ENCODE measurements around the gene NDUFS7.

DNA sequence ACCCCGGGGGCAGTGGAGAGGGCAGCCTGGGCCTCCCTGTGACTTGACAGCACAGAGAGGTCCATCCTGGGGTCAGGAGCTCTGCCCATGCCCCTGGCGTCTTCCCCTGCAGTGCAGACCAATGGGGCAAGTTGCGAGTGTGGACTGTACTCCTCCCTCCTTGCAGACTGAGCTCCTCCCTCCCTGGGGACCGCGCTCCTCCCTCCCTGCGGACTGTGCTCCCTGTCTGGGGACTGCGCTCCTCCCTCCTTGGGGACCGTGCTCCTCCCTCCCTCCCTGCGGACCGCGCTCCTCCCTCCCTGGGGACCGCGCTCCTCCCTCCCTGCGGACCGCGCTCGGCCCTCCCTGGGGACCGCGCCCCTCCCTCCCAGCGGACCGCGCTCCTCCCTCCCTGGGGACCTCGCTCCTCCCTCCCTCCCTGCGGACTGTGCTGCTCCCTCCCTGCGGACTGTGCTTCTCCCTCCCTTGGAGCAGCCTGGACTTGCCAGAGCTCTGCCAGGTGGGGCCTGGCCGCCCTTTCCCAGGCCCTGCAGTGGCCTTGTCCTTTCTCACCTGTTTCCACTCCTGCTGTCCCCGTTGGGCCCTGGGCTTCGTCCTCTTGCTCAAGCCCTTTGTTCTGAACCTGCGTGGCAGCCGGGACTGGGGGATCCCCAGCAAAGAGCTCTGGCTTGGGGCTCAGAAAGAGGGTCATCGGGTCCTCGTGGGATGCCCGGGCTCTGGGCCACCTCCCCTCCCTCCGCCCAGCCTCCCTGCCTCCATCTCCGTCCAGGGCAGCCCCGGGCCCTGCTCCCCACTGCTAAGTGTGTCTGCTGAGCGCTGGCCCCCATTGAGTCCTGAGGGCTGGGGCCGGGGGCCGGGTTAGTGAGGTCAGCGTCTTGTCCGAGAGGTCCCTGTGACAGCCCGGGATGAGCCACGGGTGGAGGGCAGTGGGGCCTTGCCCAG is 10.8 kb downstream of the NDUFS7 start:
- TF ChIP-seq, protein P1, sequence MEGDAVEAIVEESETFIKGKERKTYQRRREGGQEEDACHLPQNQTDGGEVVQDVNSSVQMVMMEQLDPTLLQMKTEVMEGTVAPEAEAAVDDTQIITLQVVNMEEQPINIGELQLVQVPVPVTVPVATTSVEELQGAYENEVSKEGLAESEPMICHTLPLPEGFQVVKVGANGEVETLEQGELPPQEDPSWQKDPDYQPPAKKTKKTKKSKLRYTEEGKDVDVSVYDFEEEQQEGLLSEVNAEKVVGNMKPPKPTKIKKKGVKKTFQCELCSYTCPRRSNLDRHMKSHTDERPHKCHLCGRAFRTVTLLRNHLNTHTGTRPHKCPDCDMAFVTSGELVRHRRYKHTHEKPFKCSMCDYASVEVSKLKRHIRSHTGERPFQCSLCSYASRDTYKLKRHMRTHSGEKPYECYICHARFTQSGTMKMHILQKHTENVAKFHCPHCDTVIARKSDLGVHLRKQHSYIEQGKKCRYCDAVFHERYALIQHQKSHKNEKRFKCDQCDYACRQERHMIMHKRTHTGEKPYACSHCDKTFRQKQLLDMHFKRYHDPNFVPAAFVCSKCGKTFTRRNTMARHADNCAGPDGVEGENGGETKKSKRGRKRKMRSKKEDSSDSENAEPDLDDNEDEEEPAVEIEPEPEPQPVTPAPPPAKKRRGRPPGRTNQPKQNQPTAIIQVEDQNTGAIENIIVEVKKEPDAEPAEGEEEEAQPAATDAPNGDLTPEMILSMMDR (IDR thresholded peaks at IDR 0.05 in 2 of 3, conservative IDR thresholded peaks at IDR 0.05 in 1 of 3; ENCODE audit: insufficient read depth in 2 of 3, low read depth in 1 of 3, low read length in 3 of 3) = no peak
- TF ChIP-seq PCBP2 (IDR thresholded peaks at IDR 0.05; ENCODE audit: low read depth, low read length, poor library complexity, severe bottlenecking) (no peak), MTA3 (IDR thresholded peaks at IDR 0.05; ENCODE audit: borderline replicate concordance) (no peak), FOXJ3 (CRISPR knock-in tag; IDR thresholded peaks at IDR 0.05) (no peak), CREB1 (IDR thresholded peaks at IDR 0.05) (no peak), CREB1 (CRISPR knock-in tag; IDR thresholded peaks at IDR 0.05) (no peak), TBP (optimal IDR thresholded peaks at IDR 0.05; ENCODE audit: low read depth, low read length) (no peak), TCF7L2 (IDR thresholded peaks at IDR 0.05; ENCODE audit: low read depth, low read length) (no peak), CBX1 (IDR thresholded peaks at IDR 0.05; ENCODE audit: low read depth) (no peak)
